Fibroblast of lung (primary cell): ENCODE measurements around the gene PRLR.

Source experiments
- CTCF ChIP-seq, 2 donors: IDR thresholded peaks in 1 of 2; conservative IDR thresholded peaks in 1 of 2; 1 replicate in 1 of 2; 2 replicates in 1 of 2; pipeline ENCODE4 v1.5.1; 2011 to 2012; ENCODE audit warnings: low read length in 2 of 2, control low read depth in 1 of 2, inconsistent platforms in 1 of 2, low read depth in 1 of 2, mild to moderate bottlenecking in 1 of 2
- EZH2 ChIP-seq: IDR thresholded peaks from 2 replicates; pipeline ENCODE4 v1.5.1; 2012; ENCODE audit warnings: low read length, control low read depth, mild to moderate bottlenecking; ENCODE audit errors: missing control alignments

- TF ChIP-seq CTCF (conservative IDR thresholded peaks at IDR 0.05 in 1 of 2, IDR thresholded peaks at IDR 0.05 in 1 of 2; ENCODE audit: low read depth in 1 of 2, low read length in 2 of 2) (no peak), EZH2 (no peak)
Observed at GRCh38 chr5:35091704-35092103, 138.6 kb downstream of the PRLR start.
